GM12892 (cell line): Measurements from ENCODE around the gene GSTO2.

ENCODE experiments used
- POLR2A ChIP-seq: IDR thresholded peaks from 2 replicates; pipeline ENCODE4 v1.6.1; 2011; ENCODE audit warnings: low read depth, low read length, control low read depth
- TAF1 ChIP-seq: IDR thresholded peaks from 2 replicates; pipeline ENCODE4 v1.6.1; 2011; ENCODE audit warnings: low read depth, mild to moderate bottlenecking, control low read depth, low read length, borderline replicate concordance

GRCh38 chr10:104240078-104240477 lies 28.9 kb upstream of the GSTO2 start:
- TF ChIP-seq TAF1 (no peak), POLR2A (no peak)
